HG02852 (cell line): ENCODE data around the gene PPIL1.
"Not testable (repeated sequence)": the region's sequence is repeated elsewhere in the genome, so short reads cannot be mapped to it uniquely, and the experiment has no call there.

Source experiments
- ATAC-seq: cut with Tn5 transposase; IDR thresholded peaks from one replicate; pipeline ENCODE4 v1.9.1; 2021; ENCODE audit warnings: mild to moderate bottlenecking, moderate library complexity; ENCODE audit not compliant: unreplicated experiment

The PPIL1 gene

DNA sequence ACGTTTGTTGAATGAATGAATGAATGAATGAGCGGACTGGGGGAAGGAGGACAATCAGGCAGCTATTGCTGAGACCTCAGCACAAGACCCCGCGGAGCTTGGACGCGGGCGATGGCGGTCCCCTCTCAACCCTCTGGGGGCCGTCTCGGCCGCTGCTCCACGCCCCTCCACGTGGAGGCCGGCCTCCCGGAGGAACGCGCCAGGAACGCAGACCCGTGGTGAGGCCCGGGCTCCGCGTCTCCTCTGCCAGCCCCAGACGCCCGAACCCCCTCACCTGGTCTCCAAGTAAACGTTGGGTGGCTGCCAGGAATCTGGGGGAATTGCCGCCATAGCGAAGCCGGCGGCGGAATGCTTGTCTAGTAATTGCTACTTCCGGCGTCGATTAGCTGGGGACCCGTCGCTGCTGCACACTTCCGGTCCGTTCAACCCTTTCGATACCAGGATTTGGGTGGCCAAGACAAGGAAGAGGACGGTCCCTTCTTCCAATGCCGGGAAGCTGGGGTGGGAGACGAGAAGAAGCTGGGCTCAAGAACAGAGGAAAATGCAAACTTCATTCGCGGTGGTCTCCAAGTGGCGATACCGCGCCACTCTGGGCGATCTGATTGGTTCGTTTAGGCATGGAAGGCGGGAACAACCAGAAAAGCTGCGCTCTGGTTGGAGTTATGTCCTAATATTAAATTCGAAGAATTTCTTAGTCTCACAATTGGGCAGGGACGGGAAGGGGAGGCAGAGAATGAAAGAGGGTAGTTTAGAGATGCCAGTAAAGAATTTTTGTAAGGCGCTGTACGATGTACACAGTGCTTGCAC, at the start of gene PPIL1:
PPIL1 (minus strand) TSS at position 361 of the 807 bp plus-strand sequence; CDS start at position 330, 31 bp downstream.
- peak; percentile 85 for ATAC-seq

DNA sequence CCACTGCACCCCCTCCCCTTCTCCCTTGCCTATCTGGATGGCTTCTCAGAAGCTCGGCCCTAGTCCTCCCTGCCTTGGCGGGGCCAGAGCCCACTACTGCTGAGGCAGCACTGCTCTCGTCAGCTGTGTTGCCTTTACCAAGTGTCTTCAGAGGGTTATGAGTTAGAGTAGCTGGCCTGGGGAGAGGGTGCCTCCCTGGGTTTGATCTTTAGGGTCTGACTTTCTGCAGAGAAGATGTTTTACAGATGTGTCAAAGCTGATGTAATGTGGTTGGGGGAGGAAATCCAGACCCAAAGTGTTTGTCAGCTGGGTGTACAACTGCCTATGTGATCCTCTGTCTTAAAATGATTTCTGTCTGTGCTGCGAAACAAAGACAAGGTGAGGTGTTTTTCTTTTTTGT, 49.5 kb upstream of the PPIL1 start:
- ATAC-seq, result no peak

DNA sequence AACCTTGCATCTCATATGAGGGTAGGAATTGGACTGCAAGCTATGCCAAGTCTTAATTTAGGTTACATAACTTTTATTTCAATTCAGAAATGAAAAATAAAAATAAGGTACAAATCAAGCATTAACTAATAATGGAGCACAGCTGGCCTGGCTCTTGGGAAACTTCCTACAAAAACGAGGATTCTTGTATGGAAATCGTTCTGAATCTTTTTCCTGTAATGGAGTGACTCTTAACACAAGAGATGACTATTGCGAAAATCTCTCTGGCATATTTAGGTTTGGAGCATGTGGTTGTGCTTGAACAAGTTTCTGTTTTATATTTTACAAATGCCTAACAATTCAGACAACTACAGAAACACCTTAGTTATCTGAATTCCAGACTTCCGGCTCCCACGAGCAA, 45.9 kb upstream of the PPIL1 start:
- ATAC-seq, result no peak

DNA sequence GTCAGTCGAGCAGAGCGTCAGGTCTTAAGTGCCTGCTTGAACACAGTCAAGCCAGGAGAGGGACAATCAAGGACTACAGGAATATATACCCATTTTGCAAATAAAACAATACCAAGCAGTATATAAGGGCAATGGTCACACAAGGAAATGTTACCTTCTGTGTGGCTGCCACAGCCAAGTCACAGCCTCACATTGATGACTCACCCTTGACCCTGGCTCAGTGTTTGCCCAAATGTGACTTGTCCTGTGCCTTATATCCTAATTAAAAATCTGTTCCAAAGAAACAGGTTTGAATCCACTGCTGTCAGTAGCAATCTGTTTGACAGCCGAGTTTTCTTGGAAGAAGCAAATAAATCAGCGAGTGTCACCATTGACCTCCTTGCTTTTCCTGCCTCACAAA, 45.4 kb upstream of the PPIL1 start:
- ATAC-seq, result no peak

GRCh38 chr6:36917541-36918193, 43.1 kb upstream of the PPIL1 start:
- no peak for ATAC-seq

DNA sequence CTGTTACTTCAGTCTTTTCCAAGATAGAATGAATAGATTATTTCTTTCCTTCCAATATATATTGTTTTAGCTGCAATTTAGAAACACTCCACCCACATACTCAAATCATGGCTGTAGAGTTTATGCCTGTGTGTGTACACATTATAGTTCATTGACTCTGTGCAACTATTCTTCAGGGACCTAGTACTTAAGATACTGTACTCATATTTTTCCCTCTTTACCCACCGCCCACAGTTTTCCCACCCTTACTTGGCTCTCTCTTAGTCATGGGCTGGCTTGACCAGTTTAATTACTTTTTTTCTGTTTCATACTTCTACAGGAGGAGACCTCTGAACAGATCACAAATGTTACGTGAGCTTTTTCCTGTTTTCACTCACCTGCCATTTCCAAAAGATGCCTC, 41.5 kb upstream of the PPIL1 start:
- no peak for ATAC-seq

GRCh38 chr6:36915599-36915998, 41.0 kb upstream of the PPIL1 start:
- no peak for ATAC-seq

- no peak for ATAC-seq
Observed at GRCh38 chr6:36914227-36914794, 39.7 kb upstream of the PPIL1 start.

DNA sequence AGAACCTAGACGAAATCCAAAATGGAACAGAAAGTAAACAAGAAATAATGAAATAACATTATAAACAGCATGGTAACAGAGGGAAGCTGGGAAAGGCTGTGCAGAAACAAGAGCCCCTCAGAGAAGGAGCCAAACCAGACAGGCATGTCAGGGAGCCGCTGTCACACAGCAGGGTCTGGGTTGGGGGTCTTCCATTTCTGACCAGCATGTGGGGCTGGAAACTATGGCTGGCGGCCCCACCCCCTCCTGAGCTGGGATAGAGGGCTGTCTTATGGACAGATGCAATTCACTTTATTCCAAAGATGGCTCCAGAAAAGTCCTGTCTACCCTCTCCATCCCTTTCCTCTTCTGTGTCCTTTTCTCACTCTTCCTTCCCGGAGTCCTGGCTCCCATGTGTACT, 38.5 kb upstream of the PPIL1 start:
- no peak for ATAC-seq

- ATAC-seq, result peak; percentile 90
Observed at GRCh38 chr6:36912586-36912985, 38.0 kb upstream of the PPIL1 start.

DNA sequence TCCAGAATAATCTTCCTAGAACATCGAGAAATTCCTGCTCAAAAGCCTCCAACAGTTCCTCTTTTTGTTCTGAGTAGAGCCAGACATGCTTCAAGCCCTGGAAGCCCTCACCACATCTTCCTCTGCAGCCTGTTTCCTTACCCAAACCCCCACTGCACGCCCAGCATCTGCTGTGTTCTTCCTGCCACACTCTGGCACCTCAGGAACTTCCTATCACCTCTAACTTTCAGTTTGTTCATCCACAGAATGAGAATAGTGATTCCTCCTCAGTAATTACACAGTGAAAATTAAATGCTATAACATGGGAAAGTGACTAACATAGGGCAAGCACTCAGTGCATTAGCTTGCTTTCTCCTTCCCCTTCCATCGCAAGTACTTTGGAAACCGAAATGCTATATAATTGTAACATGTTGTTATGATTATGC, 37.4 kb upstream of the PPIL1 start:
- peak; percentile 16 for ATAC-seq

- ATAC-seq, result no peak
Observed at GRCh38 chr6:36908747-36909146, 34.1 kb upstream of the PPIL1 start.

GRCh38 chr6:36907781-36908180, 33.2 kb upstream of the PPIL1 start:
- no peak for ATAC-seq

- no peak for ATAC-seq
Observed at GRCh38 chr6:36906539-36907325, 32.1 kb upstream of the PPIL1 start.

DNA sequence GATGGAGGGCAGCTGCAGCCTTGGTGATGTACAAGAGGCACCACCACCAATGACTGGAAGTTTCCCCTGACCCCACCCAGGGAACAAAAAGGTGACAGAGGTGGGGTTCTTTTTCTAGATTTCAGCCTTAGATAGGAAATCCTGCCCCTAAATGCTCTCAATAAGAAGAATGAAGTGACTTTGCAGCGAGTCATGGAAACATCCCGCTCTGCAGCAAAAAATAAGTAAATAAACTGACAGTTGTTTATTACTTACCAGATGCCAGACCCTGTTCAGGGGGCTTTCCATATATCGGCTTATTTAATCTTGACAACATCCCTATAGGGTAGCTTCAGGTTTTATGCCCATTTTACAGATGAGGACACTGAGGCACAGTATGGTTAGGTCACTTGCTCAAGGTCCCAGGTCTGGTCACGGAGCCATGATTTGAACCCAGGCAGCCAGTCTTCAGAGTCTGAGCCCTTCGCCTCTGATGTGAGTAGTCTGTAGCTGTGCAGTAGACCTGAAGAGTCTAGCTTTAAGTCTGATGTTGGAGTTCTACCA, 30.3 kb upstream of the PPIL1 start:
- no peak for ATAC-seq

GRCh38 chr6:36904114-36904513, 29.5 kb upstream of the PPIL1 start:
- ATAC-seq, result no peak

DNA sequence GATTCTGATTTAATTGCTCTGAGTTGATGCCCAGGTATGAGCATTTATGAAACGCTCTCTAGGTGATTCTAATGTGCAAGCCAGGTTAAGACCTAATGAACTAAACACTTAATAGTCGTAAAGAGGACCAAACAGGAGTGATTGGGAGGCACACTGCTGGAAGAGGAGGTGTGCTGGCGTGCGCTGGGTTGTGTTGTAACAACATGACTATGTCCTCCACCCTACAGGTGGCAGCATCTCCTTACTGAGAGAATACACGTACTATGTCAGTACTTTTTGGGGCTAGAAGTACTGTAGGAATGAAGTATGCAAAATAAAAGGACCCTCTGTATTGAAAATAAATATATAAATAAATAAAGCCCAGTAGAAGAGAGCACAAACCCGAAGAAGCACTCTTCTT, 23.0 kb upstream of the PPIL1 start:
- ATAC-seq, result no peak

GRCh38 chr6:36893976-36894932, 19.7 kb upstream of the PPIL1 start:
- ATAC-seq, result no peak

GRCh38 chr6:36891153-36891552, 16.6 kb upstream of the PPIL1 start:
- not testable (repeated sequence) for ATAC-seq

GRCh38 chr6:36890112-36890663, 15.6 kb upstream of the PPIL1 start:
- no peak for ATAC-seq
